ENCODE measurements around the gene LSP1. TPM values are rescaled to one million over a fixed set of nuclear protein-coding genes. Genes with fewer than 3 reads are reported as not detected.
A peak's percentile ranks its signal among the peaks of the same experiment; 100 is the strongest.

The LSP1 gene
- total RNA-seq, 3 donors from 2014 or later = 21.4 to 36.0 (median 23.6) TPM

DNA sequence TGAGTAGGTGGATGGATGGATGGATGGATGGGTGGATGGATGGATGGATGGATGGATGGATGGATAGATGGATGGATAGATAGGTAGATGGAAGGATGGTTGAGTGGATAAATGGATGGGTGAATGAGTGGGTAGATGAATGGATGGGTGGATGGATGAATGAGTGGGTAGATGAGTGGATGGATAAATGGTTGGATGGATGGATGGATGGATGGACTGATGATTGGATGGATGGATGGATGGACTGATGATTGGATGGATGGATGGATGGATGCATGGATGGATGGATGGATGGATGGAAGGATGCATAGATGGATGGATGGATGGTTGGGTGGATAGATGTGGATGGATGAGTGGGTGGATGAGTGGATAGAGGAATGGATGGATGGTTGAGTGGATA lies 31.3 kb upstream of the LSP1 start:
- intact Hi-C loops (cut with DNase I; ENCODE audit: low total_unique reads) = no loop called here
- Histone ChIP-seq H3K27ac (no peak overlapping the region), H3K36me3 (no peaks in the 10 kb centered on the region), H3K9me3 (peaks cover 3 to 14% of the 10 kb centered on the region in 2 donors), H3K4me3 (no peak overlapping the region), H3K4me1 (peaks cover 3 to 4% of the 10 kb centered on the region in 2 donors), H3K27me3 (no peaks in the 10 kb centered on the region)
- no peak for DNase-seq (ENCODE audit: low spot score in 2 of 2)
- TF ChIP-seq POLR2A (IDR thresholded peaks at IDR 0.05) = no peak
- TF ChIP-seq POLR2AphosphoS5 (IDR thresholded peaks at IDR 0.05) = no peak
- TF ChIP-seq, protein P1, sequence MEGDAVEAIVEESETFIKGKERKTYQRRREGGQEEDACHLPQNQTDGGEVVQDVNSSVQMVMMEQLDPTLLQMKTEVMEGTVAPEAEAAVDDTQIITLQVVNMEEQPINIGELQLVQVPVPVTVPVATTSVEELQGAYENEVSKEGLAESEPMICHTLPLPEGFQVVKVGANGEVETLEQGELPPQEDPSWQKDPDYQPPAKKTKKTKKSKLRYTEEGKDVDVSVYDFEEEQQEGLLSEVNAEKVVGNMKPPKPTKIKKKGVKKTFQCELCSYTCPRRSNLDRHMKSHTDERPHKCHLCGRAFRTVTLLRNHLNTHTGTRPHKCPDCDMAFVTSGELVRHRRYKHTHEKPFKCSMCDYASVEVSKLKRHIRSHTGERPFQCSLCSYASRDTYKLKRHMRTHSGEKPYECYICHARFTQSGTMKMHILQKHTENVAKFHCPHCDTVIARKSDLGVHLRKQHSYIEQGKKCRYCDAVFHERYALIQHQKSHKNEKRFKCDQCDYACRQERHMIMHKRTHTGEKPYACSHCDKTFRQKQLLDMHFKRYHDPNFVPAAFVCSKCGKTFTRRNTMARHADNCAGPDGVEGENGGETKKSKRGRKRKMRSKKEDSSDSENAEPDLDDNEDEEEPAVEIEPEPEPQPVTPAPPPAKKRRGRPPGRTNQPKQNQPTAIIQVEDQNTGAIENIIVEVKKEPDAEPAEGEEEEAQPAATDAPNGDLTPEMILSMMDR (IDR thresholded peaks at IDR 0.05) = no peak

DNA sequence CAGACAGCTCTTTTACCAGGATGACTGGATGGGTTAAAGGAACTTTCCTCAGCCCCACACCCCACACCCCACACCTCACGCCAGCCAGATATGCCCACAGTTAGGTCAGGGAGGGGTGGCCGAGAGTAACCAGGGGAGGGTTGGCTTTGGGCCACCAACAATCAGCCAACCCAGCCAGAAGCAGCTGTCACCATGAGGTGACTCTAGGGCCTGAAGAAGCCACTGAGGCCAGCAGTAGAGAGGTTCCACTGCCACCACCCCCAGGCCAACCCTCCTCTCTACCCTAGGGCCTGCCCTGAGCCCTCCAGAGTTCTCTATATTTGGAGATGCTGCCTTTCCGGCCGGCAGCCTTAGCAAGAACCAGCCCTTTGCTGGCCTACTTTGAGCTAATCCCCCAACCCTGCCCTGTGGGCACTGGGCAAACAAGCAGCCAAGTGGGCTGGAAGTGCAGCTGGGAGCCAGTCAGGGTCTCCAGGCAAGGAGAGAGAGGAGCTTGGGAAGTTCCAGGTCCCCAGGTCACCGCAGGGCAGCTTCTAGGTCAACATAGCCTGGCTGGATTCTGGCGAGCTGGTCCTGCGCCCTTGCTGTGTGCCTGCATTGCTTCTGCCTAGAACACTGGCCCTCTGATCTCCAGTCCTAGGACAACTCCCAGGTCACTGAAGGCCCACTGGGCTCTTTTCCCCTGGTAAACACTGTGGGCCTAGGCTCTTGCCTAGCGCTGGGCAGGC lies 30.1 kb upstream of the LSP1 start:
- Histone ChIP-seq H3K27me3 (no peaks in the 10 kb centered on the region), H3K9me3 (peaks cover 3 to 10% of the 10 kb centered on the region in 2 donors), H3K36me3 (no peaks in the 10 kb centered on the region), H3K4me1 (peaks cover 4 to 10% of the 10 kb centered on the region in 2 donors), H3K4me3 (no peak overlapping the region), H3K27ac (no peak overlapping the region)
- intact Hi-C loops (cut with DNase I; ENCODE audit: low total_unique reads) = loop anchor here (1.0 kb wide), 1 partner anchor 43 kb away; no protein-coding TSS in a partner anchor
- DNase-seq (ENCODE audit: low spot score in 2 of 2) = peak in 1 of 2 donors; percentile 33
- TF ChIP-seq, protein P1 (IDR thresholded peaks at IDR 0.05) = no peak

DNA sequence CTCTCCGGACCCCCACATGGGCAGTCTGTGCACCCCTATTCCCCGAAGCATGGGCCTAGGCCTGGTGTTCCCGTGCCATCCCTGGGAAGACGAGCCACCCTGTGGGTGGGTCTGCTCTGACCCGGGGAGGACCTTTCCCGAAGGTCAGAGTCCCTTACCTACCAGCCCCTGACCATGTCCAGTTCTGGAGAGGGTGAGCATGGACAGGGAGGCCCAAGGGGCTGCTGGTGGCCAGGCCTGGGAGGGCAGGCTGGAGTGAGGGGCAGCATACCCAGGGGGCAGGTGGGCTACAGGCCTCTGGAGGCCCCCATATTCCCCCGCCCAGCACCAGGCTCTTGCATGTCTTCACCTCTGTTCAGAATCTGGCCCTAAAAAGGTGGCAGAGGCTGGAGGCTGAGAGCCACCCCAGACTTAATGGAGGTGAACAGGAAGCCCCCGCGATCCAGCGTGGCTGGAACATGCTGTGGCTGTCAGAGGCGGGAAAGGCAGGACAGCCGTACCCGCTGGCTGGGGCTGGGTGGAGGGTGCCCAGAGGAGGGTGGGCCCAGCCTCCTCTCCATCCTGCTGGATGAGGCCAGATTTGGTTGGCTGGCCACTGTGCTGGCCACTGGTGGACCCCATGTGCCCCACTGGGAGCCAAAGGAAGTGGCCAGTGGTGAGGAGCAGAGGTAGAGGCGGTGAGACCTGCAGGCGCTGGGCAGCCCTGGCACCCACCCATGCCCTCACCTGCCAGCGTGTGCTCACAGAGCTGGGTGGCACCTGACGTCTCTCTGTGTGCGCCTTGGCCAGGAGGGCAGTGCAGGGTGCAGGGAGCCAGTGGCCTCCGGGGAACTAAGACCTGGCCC lies 29.3 kb upstream of the LSP1 start:
- no peaks in the 10 kb centered on the region for H3K36me3 ChIP-seq
- no peak overlapping the region for H3K27ac ChIP-seq
- H3K9me3 ChIP-seq = peaks cover 3 to 8% of the 10 kb centered on the region in 2 donors
- intact Hi-C loops (cut with DNase I; ENCODE audit: low total_unique reads) = no loop called here
- no peak overlapping the region for H3K4me3 ChIP-seq
- peak in 1 of 2 donors; percentile 37 for DNase-seq (ENCODE audit: low spot score in 2 of 2)
- H3K27me3 ChIP-seq = no peaks in the 10 kb centered on the region
- TF ChIP-seq, protein P1 (IDR thresholded peaks at IDR 0.05) = no peak
- no peak for TF ChIP-seq POLR2A (IDR thresholded peaks at IDR 0.05)
- H3K4me1 ChIP-seq = peaks cover 11% of the 10 kb centered on the region in 2 donors

- H3K27ac ChIP-seq = no peak overlapping the region
- peaks cover 11 to 13% of the 10 kb centered on the region in 2 donors for H3K4me1 ChIP-seq
- intact Hi-C loops (cut with DNase I; ENCODE audit: low total_unique reads) = no loop called here
- no peaks in the 10 kb centered on the region for H3K36me3 ChIP-seq
- no peak overlapping the region for H3K4me3 ChIP-seq
- TF ChIP-seq POLR2A (IDR thresholded peaks at IDR 0.05) (no peak), POLR2AphosphoS5 (IDR thresholded peaks at IDR 0.05) (no peak)
- TF ChIP-seq, protein P1 (IDR thresholded peaks at IDR 0.05) = no peak
- no peaks in the 10 kb centered on the region for H3K27me3 ChIP-seq
- DNase-seq (ENCODE audit: low spot score in 2 of 2) = no peak
- H3K9me3 ChIP-seq = peaks cover 0 to under 1% of the 10 kb centered on the region in 2 donors
These were observed 28.5 kb upstream of the LSP1 start for GRCh38 chr11:1824221-1825038.
